Measurements from ENCODE around the gene TMEM116.
"Not testable (repeated sequence)": the region's sequence is repeated elsewhere in the genome, so short reads cannot be mapped to it uniquely, and the experiment has no call there.

Gene TMEM116

DNA sequence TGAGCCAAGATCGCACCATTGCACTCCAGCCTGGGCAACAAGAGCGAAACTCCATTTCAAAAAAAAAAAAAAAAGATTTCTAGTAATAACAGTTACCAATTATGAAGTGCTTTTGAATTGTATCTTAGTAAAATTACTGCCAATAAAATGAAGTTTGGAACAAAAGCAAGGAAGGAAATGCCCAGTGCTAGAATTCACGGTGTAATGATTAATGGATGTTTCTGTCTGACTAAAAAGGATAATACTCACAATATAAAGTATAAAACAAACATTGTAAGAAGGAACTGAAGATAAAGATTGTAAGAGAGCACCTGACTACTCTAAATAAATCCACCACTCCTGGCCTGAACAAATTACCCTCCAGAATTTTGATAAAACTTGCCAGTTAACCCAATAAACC is 4.0 kb downstream of the TMEM116 start:
- DNase-seq = no peak

GRCh38 chr12:112007945-112008344 is 5.0 kb downstream of the TMEM116 start:
- DNase-seq = no peak

- DNase-seq = peak; percentile 72
These were observed 7.3 kb downstream of the TMEM116 start for GRCh38 chr12:112005419-112006395.

- no peak for DNase-seq
These were observed 8.9 kb downstream of the TMEM116 start for GRCh38 chr12:112004041-112004440.

DNA sequence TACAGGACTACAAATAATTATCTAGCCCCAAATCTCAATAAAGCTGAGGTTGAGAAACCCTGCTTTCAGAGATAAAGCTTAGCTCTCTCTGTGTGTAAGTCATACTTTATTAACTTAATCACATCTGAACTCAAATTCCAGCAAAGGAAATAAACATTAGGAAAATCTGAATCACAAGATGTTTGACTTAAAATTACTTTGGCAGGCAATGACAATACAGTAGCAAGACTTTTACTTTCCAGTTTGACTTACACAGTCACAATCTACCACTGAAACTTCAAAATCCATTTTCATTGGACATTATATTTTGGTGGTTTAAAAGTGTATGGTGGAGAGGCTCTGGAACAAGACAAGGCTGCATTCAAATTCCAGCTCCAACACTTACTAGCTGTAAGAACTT is 11.4 kb downstream of the TMEM116 start:
- DNase-seq = no peak

GRCh38 chr12:112000820-112001219 is 12.1 kb downstream of the TMEM116 start:
- no peak for DNase-seq

- not testable (repeated sequence) for DNase-seq
These were observed 13.8 kb downstream of the TMEM116 start for GRCh38 chr12:111999129-111999528.

GRCh38 chr12:111998015-111998414 is 14.9 kb downstream of the TMEM116 start:
- no peak for DNase-seq

DNA sequence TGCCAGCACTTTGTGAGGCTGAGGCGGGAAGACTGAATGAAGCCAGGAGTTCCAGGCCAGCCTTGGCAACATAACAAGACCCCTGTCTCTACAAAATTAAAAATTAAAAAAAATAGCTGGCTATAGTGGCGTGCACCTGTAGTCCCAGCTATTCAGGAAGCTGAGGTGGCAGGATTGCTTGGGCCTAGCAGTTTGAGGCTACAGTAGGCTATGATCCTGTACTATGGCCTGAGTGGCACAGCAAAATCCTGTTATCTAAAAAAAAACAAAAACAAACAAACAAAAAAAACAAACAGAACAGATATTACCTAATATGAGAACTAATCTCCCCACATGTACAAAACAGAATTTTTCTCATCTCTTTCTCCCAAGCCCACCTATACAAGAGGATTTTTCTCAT is 15.7 kb downstream of the TMEM116 start:
- no peak for DNase-seq

DNA sequence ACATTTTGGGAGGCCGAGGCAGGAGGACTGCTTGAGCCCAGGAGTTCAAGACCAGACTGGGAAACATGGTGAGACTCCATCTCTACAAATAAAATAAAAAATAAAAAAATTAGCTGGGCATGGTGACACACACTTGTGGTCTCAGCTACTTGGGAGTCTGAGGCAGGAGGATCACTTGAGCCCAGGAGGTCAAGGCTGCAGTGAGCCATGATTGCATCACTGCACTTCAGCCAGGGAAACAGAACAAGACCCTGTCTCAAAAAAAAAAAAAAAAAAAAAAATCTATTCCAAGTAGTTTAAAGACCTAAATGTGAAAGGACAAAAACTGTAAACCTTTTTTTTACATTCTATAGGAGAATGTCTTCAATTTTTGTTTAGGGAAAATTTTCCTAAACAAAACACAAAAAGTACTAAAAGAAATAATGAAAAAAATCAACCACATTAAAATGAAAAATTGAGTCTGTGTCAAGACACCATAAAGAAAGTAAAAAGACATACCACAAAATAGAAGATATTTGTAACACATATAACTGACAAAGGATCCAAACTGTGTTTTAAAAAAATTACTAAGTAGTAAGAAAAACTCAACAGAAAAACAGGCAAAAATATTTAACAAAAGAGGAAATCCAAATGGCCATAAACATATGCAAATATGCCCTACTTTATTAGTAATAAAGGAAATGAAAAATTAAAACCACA is 17.0 kb downstream of the TMEM116 start:
- no peak for DNase-seq

DNA sequence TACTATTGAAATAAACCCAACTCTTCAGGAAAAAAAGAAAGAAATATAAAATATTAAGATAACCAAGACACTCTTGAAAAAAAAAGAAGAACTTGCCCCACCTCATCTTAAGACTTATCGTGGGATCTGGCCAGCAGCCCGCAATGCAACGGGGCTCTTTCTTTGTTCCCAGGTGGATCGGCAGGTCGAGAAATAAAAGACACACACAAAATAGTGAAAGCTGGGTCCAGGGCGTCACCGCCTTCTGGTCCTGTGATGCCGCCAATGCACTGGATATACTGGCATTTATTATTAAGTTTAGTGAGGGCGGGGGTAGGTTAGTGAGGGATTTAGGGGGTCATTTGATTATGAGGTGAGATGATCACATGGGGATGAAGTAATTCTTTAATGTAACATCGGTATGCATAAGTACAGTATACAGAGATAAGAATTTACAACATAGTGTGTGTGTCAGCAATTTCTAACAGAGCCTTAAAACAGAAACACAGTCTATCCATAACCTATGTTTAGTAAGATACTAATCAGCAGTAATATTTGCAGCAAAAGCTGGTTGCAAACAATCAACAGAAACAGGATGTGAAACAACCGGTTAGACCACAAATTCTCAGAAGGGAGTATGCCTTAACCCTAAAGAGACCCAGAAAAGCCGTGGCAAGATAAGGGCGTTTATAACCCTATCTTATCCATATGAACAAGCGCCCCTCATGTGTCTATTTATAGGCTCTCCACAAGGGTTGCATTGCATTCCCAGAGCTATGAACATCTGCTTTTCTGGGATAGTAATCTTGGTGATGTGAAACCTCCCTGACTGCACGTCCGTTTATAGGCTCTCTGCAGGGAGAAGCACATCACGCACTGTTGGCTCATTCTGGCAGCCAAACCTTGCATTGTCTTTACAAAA is 18.5 kb downstream of the TMEM116 start:
- DNase-seq = not testable (repeated sequence)

DNA sequence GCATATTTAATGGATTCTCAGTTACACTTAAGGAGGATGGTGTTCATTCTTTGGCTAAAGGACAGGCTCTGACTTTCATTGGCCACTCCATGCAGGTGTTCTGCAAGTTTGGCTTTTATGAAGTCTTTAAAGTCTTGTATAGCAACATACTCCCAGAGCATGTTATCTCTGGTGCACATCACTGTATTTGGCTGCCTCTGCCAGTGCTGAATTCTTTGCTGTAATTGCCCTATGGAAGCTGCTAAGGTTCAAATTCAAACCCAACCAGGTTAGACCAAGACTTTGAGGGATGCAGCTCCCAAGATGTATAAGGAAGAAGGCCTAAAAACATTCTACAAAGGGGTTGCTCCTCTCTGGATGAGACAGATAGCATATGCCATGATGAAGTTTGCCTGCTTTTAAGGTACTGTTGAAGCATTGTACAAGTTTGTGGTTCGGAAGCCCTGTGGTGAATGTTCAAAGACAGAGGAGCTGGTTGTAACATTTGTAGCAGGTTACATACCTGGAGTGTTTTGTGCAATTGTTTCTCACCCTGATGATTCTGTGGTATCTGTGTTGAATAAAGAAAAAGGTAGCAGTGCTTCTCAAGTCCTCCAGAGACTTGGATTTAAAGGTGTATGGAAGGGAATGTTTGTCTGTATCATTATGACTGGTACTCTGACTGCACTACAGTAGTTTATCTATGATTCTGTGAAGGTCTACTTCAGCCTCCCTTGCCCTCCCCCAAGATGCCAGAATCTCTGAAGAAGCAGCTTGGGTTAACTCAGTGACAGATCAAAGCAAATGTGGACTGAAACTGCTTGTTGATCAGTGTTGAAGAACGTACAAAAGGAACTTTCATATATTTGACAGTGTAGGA is 19.4 kb downstream of the TMEM116 start:
- DNase-seq = no peak

- DNase-seq = no peak
These were observed 20.5 kb downstream of the TMEM116 start for GRCh38 chr12:111992464-111992863.

- DNase-seq = no peak
These were observed 21.0 kb downstream of the TMEM116 start for GRCh38 chr12:111991946-111992345.

- no peak for DNase-seq
These were observed 21.4 kb downstream of the TMEM116 start for GRCh38 chr12:111991535-111991934.

GRCh38 chr12:111984820-111985219 is 28.1 kb downstream of the TMEM116 start:
- no peak for DNase-seq

GRCh38 chr12:111981987-111982386 is 31.0 kb downstream of the TMEM116 start:
- no peak for DNase-seq

DNA sequence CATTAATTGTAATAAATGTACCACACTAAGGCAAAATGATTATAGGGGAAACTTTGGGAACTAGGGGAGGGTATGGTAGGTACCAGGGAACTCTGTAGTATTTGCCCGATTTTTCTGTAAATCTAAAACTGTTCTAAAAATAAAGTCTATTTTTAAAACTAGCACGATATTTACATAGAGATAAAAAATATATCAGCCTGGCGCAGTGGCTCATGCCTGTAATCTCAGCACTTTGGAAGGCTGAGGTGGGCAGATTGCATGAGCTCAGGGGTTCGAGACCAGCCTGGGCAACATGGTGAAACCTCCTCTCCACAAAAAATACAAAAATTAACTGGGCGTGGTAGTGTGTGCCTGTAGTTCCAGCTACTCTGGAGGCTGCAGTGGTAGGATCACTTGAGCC is 32.4 kb downstream of the TMEM116 start:
- DNase-seq = no peak

DNA sequence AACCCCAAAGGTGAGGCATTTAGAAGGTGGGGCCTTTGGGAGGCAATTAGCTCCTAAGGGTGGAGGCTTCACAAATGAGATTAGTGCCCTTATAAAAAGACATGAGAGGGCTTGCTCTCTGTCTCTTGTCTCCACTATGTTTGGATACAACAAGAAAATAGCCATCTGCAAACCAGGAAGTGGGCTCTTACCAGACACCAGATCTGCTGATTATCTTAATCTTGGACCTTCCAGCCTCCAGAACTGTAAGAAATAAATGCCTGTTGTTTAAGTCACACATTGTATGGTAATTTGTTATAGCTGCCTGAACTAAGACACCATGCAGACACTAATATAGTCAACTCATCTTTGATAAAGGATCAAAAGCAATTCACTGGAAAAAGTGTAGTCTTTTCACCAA is 34.4 kb downstream of the TMEM116 start:
- DNase-seq = no peak

DNA sequence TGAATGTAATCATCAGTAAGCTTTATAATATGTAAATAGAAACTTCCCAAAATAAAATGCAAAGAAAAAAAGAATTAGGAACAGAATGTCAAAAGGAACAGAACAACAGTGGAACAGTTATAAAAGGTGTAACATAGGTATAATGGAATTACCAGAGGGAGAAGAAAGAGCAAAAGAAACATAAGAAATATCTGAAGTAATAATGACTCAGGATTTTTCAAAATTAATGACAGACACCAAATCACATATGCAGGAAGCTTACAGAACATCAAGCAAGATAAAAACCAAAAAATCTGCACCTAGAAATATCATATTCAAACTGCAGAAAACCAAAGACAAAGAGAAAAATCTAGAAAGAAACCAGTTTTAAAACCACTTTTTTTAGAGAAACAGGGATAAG is 36.1 kb downstream of the TMEM116 start:
- DNase-seq = no peak

GRCh38 chr12:111976291-111976690 is 36.7 kb downstream of the TMEM116 start:
- DNase-seq = no peak
